ENCODE results near the gene CCDC117.

GRCh38 chr22:28822930-28823551 lies 50.5 kb downstream of the CCDC117 start:
- TF ChIP-seq, protein P1, sequence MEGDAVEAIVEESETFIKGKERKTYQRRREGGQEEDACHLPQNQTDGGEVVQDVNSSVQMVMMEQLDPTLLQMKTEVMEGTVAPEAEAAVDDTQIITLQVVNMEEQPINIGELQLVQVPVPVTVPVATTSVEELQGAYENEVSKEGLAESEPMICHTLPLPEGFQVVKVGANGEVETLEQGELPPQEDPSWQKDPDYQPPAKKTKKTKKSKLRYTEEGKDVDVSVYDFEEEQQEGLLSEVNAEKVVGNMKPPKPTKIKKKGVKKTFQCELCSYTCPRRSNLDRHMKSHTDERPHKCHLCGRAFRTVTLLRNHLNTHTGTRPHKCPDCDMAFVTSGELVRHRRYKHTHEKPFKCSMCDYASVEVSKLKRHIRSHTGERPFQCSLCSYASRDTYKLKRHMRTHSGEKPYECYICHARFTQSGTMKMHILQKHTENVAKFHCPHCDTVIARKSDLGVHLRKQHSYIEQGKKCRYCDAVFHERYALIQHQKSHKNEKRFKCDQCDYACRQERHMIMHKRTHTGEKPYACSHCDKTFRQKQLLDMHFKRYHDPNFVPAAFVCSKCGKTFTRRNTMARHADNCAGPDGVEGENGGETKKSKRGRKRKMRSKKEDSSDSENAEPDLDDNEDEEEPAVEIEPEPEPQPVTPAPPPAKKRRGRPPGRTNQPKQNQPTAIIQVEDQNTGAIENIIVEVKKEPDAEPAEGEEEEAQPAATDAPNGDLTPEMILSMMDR (conservative IDR thresholded peaks at IDR 0.05; ENCODE audit: low read length), result no peak
- no peak for TF ChIP-seq EZH2phosphoT487 (IDR thresholded peaks at IDR 0.05; ENCODE audit: borderline replicate concordance)
